PC-9 (cell line): ENCODE results near the gene LRP1-AS.

Experiments
- CTCF ChIP-seq: fragments of 200-600 bp; sonication (generic); conservative IDR thresholded peaks from 2 replicates; pipeline ENCODE4 v1.6.1; 2017; ENCODE audit warnings: mixed run types, antibody characterized with exemption, mild to moderate bottlenecking, moderate library complexity
- EZH2 ChIP-seq: fragments of 200-600 bp; sonication (generic); IDR thresholded peaks from 2 replicates; pipeline ENCODE4 v1.8.0; 2017; ENCODE audit warnings: antibody characterized with exemption, low read depth

- TF ChIP-seq CTCF (no peak), EZH2 (no peak)
Measured at GRCh38 chr12:57181072-57181471, 33.7 kb upstream of the LRP1-AS start.
